Stimulated activated CD4-positive, alpha-beta T cell treated with anti-CD3 and anti-CD28 coated beads, TNF-alpha, amount 100 ng/mL, for 24 hours (primary cell): ENCODE results near the gene MELK.

Experiments
- DNase-seq, 3 experiments: peaks; one replicate each; pipeline ENCODE4 v3.0.0-alpha.2; 2020; ENCODE audit warnings: low read depth in 3 of 3

The MELK gene

GRCh38 chr9:36584620-36585460 lies 12.1 kb downstream of the MELK start:
- no peak for DNase-seq

GRCh38 chr9:36590231-36590630 lies 17.5 kb downstream of the MELK start:
- no peak for DNase-seq

GRCh38 chr9:36592801-36593583 lies 20.3 kb downstream of the MELK start:
- no peak for DNase-seq

DNA sequence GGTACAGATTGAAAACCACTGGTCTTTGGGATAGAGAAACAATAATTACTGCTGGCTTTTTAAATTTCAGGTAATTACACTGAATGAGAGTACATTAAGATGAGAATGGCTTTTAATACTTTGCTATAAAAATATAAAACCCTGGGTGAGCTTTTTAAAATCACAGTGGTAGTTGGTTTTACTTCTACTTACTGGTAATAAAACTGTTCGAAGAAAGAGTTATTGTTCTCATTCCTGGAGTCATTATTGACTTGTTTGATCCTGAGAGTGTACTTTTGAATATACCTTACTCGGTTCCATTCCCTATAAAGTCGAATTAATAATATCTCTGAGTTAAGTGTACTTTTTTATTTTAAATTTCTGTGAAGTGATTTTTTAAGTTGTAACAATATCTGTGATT lies 21.5 kb downstream of the MELK start:
- no peak for DNase-seq

DNA sequence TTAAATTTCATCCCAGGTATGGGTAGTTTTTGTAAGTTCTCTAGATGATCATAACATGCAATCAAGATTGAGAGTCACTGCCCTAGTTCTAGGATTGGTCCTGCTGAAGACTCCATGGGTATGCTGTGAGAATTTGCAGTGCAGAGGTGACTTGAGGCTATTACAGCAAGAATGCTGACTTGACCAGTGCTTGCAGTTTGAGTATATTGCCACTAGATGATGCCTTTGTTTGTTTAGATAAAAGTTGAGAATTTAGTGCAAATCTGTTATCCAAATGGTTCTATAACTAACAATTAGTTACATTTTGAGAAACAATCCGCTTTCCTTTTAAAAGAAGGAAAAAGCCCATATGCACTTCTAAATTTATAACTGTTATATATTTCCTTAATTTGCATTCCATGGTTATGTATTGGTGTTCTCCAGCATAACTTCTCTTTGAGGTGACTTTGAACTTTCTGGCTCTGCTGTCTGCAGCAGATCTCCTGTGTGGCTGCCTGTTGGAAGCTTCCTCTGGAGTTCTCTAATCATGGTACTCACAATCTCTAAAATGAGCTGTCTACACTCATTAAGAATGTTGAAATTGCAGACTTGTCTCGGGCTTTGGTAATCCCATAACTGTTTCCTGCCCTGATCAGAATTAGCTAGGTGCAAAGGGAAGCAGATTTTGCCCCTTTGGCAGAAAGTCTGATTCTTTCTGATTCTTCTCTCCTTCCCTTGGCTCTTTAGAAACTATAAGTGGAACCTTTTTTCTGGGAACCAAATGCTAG lies 24.9 kb downstream of the MELK start:
- DNase-seq, result no peak

DNA sequence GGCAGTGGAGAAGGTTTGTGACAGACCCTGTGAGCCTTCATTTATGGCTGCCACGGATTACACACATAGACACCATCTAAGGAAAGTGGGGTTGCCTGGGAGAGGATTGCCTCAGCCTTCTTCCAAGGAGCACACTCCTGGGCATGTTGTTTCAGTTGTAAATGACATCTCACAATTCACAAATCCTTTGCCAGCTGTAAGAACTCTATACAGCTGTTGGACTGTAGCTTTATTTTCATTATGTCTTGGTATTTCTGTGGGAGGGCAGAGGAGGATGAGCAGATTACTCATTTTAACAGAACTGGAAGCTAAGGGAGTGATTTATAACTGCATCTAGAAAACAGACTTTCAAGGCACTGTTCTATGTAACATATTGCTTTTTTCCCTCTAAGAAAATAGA lies 25.6 kb downstream of the MELK start:
- no peak for DNase-seq

DNA sequence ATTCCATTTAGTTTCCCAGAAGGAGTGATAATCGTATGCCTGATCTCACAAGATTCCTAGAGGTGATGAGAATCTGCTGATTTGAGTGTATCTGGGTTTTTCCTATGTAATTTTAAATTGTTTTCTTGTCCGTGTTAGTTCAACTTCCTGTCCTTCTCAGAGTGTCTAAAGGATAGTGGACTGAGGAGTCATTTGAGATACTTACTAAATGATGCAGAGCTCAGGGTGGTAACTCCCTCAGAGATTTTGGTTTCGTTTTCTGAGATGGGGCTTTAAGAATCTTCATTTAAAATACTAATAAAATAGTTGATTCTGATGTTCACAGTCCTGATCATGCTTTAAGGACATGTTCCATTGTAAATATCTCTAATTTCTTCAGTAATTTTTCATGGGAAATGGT lies 30.3 kb downstream of the MELK start:
- no peak for DNase-seq

DNA sequence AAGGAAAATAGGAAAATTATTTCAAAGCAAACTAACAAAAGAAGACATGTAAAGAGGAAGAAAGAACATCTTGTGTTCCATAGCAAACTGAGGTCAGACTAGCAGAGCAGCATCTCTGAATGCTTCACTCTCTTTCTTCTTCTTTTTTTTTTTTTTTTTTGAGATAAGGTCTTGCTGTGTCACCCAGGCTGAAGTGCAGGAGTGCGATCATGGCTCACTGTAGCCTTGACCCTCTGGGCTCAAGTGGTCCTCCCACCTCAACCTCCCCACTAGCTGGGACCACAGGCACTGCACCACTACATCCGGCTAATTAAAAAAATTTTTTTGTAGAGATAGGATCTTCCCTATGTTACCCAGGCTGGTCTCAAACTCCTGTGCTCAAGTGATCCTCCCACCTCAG lies 36.6 kb downstream of the MELK start:
- no peak for DNase-seq

DNA sequence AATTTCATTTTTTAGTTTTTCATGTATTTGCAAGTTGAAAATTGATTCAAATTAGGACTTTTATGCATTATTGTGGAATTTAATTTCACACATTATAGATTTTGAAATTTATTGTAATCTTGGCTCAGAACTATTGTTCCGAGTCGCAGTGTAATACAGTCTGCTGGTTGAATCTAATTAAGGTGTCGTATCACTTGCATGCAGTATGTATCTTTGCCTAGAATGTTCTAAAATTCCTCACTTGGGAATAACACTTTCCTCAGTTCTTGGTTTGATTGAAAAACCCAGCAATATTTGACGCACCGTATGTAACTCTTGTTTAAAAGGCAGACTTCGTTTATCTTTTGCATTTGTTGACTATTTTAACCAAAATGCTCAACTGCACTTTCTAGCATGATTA lies 49.4 kb downstream of the MELK start:
- no peak for DNase-seq

DNA sequence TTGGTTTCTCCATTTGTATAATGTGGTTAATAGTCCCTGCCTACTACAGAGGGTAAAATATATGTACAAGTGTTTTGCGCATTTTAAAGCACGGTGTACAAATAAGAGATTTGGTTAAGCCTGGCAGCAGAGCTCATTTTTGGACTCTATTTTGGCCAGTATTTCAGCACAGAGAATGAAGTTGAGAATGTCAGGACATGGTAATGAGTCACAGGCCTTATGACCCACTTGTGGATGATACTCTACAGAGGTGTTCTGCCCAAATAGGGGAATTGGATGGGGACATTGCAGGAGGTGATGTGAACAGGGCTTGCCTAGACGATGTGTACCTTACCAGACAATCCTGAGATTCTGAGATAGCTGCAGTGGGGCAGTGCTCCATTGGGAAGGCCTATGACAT lies 50.6 kb downstream of the MELK start:
- DNase-seq, result no peak

GRCh38 chr9:36625006-36625615 lies 52.4 kb downstream of the MELK start:
- no peak for DNase-seq

- no peak for DNase-seq
Observed at GRCh38 chr9:36632892-36633291, 60.2 kb downstream of the MELK start.

DNA sequence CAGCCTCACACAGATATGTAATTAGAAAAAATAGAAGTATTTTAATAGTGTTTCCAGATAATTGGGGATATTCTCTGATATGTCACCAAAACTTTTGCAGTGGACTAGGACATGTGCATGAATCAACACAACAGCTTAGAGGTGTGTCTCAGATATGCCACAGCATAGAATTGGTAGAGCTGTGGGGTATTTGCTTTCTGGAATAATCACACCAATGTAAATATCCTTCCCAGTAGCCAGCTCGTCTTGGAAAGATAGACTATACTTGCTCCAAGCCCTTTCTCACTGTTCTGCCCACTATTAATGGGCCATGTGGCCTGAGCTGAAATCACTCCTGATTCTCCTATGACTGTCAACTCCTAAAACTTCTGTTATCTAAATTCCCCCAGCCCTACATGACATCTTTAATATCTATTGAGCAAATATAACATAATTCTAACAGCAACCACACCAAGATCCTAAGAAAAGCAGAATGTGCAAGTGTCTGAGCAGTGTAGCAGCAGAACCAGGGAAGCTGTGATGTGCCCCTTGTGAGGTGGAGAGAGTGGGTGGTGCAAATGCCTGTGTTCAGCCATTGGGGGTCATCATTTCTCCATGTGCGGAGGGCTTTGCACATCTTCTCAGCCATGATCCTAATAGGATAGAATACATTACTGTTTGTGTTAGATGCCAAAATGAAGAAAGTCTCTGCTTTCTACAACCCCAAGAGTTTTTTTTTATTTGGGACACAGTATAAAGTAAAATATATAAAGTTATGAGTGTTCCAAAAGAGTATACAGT lies 65.0 kb downstream of the MELK start:
- DNase-seq, result no peak

DNA sequence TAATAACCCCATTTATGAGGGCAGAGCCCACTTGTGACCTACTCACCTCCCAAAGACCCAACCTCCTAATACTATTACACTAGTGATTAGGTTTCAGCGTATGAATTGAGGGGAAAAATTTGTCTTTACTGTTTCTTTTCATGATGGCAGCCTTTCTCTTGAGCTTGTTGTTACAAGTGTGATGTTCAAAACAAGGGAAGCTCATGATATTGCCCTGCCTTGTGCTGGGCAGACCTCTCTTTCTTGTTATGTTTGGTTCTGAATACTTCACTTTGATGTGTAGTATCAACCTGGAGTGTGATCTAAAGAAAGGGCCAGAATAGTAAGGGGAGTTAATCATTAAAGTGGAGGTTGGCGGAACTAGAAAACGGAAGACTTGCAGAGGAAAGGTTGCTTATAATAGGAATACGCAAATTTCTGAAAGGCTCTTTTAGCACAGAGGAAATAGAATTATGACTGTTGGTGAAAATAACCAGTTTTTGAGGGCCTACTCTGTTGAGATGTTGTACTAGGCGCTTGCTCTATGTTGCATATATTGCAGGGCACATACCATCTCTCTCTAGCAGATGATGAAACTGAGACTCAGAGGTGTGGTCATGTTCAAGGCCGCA lies 68.2 kb downstream of the MELK start:
- DNase-seq, result no peak

DNA sequence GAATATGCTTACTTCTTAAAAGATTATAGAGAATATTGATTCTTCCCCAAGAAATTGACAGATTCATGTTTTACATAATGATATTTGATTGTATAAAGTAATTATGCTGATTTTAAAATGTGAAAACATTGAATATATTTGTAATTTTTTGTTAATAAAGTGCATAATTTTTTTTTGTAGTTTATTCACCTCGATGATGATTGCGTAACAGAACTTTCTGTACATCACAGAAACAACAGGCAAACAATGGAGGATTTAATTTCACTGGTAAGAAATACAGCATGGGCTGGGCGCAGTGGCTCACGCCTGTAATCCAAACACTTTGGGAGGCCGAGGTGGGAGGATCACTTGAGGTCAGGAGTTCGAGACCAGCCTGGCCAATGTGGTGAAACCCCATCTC lies 70.1 kb downstream of the MELK start:
- no peak for DNase-seq

DNA sequence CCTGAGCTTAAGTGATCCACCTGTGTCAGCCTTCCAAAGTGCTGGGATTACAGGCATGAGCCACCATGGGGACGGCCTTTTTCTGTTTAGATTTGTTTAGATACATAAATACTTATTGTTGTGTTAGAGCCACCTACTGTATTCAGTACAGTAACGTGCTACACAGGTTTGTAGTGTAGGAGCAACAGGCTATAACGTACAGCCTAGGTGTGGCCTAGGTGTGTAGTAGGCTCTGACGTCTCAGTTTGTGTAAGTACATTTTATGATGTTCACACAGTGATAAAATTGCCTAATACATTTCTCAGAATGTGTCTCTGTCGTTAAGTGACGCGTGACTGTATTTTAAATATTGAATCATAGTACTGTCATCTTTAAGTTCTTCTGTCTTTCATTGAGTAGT lies 84.1 kb downstream of the MELK start:
- no peak for DNase-seq

GRCh38 chr9:36659500-36659899 lies 86.8 kb downstream of the MELK start:
- no peak for DNase-seq

DNA sequence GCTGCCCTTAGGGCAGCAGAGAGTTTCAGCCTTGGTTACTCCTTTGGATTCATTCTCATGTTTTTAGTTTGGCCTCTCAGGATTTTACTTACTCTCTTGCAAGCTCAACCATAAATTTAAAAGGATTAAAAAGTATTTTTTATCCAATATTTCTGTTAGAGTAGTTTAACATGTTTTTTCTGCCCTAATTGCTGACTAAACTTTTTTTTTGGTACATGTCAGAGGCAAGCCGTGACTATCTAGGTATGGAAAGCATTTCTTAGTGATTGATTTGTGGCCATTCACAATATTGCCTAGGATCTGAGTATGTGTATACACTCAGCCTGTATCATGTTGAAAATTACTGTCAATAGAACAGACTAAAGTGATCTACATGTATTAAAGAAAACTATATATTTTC lies 92.1 kb downstream of the MELK start:
- no peak for DNase-seq

GRCh38 chr9:36665387-36665786 lies 92.7 kb downstream of the MELK start:
- no peak for DNase-seq

GRCh38 chr9:36665921-36666431 lies 93.3 kb downstream of the MELK start:
- no peak for DNase-seq

- DNase-seq, result no peak
Observed at GRCh38 chr9:36671561-36671960, 98.9 kb downstream of the MELK start.
